ENCODE results near the gene TEKT3. TPM values are rescaled to one million over a fixed set of nuclear protein-coding genes. Genes with fewer than 3 reads are reported as not detected.
A peak's percentile ranks its signal among the peaks of the same experiment; 100 is the strongest.

Gene TEKT3
- polyA plus RNA-seq (ENCODE audit: insufficient read length in 10 of 10), result 1 to 10 TPM in 7 of 10 donors, under 1 TPM in 3; 0.63 to 2.5 (median 1.1) TPM
- long read RNA-seq, donor 1, result 0 reads
- long read RNA-seq, donor 2, result 0 reads
- long read RNA-seq, donor 3, result 0 reads
- long read RNA-seq, donor 4, result 0 reads
- long read RNA-seq, donor 5, result 0 reads
- long read RNA-seq, donor 6, result 0 reads
- long read RNA-seq, donor 7, result 0 reads
- long read RNA-seq, donor 8, result 0 reads
- long read RNA-seq, donor 9, result 0 reads

DNA sequence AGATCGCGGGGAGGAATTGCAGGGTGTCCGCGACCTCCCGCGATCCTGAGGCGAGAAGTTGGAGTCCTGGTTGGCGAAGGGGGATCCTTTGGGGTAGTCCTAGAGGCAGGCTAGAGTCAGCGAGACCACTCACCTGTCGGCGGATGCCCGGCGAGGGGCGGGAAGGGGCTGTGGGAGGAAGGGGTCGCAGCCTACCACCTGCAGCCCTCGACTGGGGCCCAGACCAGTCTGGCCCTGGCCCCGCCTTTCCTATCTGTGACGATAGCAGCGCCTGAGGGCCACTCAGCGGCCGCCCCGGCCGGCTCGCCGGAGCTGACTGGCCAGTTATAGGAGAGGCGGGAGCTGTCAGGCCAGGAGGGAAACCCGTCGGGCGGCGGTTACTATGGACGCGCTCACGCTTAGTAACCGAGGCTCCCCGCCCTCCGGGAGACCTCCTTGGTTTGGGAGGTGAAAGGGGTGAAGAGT is at the start of gene TEKT3:
Gene TEKT3, minus strand, starts transcription at position 213 of the 465 bp plus-strand sequence. CDS start 10,012 bp downstream, outside the sequence.
- DNase-seq, result peak; percentile 76 to 90 (median 86)

DNA sequence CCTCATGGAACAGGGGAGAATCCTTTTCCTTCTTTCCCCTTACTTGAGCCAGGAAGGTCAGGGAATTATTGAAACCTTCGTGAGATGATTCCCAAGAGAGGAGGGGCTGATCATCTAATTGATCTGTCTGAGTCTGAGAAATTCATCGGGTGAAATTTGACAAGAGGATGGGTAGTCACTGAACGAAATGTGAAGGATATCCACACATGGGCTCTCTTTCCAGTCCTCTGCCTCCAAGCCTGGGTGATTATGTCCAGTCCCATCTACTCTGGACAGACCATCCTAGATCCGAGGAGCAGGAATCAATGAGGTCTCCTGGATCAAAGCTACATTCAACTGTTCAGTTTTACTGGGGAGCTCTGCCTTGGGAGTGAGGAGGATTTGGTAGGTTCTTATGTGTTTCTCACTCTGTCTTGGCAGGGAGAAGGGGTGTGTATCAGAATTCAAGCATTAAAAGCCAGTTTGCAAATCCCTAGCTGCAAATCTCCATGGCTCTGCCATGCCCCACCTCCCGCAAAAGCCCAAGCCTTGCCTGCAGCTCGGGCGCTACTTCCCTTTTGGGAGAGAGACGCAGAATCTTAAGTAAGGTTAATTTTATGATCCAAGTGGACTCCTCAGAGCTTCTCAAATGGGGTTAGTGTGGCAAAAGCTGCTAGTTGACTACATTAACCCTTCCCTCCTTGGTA is 47.1 kb upstream of the TEKT3 start:
- no peak for DNase-seq

DNA sequence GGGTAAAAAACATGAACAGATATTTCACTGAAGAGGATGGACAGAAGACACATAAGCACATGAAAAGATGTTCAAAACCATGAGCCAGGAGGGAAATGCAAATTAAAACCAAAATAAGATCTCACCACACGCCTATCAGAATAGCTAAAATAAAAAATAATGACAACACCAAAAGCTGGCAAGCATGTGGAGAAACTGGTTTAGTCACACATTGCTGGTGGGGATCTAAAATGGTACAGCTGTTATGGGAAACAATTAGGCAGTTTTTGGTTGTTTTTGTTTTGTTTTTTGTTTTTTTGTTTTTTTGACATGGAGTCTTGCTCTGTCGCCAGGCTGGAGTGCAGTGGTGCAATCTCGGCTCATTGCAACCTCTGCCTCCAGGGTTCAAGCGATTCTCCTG is 44.7 kb upstream of the TEKT3 start:
- DNase-seq, result no peak

DNA sequence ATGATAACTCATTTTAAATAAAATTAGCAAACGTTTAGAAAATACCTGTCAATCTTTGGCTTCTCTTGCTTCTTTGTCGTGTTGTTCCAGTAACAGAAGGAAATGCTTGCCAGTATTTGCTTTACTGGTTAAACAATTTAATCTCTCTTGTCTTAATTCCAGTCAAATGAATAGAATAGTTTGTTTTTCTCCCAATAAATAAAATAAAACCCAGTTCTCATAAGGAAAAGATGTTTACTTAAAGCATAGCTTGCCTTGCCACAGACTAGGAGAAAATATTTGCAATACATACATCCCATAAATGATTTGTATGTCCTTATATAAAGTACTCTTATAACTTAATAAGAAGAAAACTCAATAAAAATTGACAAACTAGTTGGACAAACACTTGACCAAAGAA is 43.9 kb upstream of the TEKT3 start:
- no peak for DNase-seq

DNA sequence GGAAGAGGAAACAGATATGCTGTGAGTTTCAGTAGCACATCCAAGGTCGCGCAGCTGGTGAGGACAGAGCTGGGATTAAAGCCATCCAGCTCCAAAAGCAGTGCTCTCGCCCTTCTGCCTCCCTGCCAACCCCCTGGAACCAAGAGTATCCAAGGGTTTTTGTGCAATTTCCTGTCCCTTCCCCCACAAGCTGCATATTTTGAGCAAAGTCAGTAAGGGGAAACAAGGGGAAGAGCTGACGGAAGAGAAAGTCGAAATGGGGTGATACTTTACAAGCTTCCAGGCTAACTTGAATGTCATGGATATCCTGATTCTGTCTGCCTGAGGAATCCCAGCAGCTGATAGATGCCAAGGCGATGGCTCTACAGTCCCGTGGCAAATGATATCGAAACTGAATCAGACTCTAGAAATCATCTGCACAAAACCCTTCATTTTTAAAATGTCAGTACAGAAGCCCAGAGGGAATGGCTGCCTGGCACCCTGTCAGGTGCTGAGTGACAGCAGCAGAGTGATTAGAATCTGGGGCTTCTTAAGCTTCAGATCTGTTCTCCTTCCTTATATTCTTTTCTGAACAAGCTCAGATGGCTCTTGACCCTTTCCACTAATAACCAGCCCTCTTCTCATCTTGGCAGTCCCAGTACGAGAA is 42.9 kb upstream of the TEKT3 start:
- peak; percentile 47 to 73 (median 49) for DNase-seq

DNA sequence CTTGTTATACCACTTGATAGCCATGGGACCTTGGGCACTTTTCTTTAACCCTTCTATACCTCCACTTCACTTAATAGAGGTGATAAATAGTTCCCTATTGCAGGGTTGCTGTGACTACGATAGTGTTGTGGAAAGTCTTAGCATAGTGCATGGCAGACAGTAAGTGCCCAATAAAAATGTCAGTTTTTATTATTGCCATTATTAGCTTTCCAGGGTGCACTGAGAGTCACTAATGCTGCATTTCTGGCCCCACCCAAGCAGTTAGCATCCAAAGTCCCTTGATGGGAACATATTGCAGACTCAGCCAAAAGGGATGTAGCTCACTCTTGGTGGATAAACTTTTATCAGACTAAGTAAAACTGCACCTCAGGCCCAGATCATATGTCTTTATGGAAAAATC is 41.5 kb upstream of the TEKT3 start:
- no peak for DNase-seq

DNA sequence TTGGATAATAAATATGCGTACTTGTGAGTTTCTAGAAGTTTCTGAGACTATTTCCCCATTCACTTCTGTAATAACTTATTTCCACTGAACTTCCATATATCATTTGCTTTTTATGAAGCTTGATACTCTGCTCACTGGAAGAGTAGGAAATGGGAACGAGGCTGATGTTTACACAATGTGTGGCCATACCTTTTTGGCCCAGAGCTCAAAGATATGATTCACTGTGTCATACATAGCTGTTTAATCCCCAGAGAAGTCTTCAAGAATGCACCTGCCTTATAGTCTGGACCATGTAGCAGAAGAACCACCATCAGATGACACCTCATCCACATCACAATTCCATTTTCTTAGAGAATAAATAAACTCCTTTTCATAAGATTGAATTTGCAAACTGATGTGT is 40.3 kb upstream of the TEKT3 start:
- DNase-seq, result no peak

DNA sequence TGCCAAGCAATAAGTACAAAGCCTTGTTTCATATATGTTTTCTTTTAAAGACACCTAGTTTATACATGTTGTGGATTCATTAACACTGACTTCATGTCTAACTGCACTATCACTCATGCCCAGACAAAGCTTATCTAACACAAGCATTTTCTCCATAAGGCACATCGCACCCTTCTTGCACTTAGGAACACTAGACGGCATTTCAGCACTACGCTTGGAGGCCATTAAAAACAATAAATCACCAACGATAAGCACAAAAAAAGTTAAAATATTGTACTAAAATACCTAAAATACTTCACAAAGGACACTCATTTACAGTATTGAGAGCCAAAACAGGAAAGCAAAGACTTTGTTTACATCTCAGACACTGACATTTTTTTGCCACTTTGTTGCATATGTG is 39.0 kb upstream of the TEKT3 start:
- DNase-seq, result no peak

DNA sequence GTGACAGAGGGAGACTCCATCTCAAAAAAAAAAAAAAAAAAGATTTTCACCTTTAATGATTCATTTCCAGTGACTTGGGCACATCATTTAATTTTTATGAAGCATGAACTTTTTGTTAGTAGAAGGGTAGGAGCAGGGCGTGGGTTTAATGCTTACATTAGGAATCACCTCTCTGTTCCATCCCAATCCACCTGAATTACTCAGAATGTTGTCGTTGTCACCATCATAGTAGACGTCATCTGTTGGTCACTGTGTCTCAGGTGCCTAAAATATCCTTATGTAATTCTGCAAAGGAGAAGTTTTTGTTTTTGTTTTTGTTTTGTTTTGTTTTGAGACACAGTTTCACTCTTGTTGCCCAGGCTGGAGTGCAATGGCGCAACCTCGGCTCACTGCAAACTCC is 38.3 kb upstream of the TEKT3 start:
- DNase-seq, result no peak

DNA sequence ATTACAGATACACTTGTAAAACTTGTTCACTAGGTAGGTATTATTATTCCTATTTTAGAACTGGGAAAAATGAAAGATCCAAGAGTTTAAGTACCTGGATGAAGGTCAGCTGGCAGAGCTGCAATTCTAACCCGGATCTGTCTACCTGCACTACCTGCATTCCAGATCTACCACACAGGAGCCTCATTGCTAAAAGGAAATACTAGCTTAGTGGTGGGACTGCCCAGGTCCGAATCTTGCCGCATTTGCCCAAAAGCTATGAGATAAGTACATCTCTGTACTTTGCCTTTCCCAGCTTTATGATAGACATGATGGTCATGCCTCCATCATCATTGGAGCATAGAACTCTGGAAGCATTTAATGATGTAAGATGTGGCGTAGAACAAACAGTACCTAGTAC is 36.8 kb upstream of the TEKT3 start:
- DNase-seq, result no peak

DNA sequence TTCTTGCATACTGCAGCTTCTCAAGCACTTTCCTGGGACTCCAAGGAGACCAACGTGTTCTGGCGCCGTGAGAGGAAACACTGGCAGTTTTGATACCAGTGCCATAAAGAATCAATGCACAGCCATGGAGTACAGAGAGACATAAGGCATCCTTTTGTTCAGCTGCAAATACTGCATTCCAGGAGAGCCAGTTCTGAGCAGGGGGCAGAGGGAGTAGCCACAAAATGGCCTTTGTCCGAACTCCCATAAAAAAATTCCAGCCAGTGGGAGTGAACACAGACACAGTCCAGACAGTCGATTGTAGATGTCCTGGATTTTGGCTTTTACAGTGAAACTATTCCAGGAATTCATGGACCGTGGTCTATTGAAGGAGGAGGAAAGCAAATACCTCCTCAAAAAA is 36.2 kb upstream of the TEKT3 start:
- peak in 1 of 3 donors; percentile 30 for DNase-seq

DNA sequence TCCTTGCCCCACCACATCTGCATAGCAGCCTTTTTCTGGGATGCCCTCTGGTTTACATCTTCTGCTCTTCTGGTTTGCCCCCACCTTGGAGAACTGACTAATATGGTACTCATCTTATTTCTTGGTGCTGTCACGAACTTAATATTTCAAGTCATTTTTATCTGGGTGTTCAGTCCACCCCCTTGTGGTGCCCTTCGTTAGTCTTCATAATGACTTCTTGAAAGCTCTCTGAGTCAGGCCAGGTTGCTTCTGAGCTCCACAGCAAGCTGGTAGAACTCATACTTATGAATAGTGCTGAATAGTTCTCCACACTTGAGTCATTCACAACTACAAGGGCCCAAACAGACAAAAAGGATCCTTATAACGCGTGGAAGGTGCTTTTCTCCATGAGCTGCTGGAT is 35.8 kb upstream of the TEKT3 start:
- peak in 1 of 3 donors; percentile 47 for DNase-seq

DNA sequence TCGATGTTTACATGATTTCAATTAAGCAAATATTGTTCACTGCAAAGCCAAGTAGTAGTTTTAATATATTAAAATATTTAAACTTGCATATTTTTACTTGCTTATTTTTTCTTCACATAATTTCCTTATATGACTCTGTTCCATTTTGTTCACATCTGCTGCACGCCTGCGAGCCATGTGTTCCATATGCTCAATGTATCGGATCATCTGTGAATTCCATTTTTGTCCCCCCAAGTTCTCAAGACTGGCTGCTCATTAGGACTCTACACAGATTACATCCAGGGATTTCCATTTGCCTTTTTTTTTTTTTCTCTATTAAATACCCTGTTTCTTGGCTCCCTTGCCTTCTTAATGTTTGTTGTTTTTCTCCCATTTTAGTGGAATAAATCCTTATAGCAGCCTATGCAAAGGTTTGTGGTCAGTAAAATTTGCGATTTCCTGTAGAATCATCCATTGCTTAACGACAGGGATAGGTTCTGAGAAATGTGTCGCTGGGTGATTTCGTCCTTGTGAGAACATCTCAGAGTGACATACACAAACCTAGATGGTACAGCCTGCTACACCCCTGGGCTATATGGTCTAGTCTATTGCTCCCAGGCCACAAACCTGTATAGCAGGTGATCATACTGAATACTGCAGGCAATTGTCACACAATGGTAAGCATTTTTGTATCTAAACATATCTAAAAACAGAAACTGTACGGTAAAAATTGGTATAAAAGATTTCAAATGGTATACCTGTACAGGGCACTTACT is 30.2 kb upstream of the TEKT3 start:
- DNase-seq, result no peak

DNA sequence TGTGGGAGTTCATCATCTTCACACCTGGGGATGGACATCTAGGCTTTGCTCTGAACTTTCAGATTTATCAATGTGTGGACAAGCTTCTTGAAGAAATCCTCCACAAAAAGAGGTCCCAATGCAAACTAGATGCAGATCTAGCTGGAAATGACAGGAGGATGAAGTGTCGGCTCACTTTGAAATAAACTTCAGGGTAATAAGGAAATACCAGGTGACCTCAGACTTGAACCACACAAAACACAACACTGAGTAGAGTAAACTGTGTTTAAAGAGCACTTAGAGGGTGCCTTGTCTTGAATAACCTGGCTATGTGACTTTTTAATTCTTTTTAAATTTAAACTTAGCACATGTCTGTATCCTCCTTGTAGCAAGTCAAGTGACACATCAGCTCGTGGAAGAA is 27.2 kb upstream of the TEKT3 start:
- no peak for DNase-seq

DNA sequence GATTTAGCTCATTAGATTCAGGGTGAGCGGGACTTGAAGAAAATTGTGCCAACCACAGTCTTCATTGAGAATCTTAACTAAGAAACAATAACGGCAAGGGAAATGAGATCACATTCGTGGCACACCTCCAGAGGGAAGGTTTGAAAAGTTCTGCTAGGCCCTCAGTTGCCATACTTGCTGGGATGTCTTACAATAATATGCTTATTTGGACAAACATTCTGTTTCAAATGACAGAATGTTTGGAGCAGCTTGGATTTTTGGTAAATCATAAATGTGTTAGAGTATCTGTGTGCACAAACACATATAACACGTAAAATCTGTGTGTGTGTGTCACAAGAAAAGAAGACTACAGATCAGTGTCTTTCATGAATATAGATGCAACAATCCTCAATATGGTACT is 24.6 kb upstream of the TEKT3 start:
- DNase-seq, result no peak

DNA sequence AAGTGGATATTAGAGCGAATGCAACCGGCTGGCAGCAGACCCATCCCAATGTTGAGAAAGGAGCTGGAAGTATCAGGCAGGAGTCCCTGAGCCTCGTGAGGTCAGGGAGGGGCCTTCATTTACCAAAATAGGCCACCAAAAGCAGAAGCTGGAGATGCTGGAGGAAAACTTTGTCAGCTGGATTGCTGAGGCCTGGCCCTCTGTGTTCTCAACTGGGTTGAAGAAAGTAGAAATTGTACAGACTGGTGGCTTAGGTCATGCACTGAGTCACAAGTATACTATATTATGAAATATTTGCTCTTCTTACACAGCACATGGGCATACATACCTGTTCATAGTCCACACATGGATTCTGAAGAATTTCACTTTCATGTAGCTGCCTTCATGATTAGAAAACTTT is 23.2 kb upstream of the TEKT3 start:
- DNase-seq, result no peak

DNA sequence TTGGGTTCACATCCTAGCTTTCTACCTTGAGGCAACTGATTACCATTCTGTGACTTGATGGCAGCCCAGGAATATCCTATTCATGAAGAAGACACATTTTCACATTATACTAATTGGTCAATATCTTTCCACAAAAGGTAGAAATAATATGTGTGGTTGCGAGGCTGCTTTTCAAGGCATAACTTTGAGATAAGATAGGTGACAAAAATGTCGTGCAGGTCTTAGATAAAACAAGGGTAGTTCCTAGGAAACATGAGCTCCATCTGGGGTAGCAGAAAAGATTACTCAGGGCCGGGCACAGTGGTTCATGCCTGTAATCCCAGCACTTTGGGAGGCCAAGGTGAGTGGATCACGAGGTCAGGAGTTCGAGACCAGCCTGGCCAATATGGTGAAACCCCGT is 22.3 kb upstream of the TEKT3 start:
- DNase-seq, result no peak

DNA sequence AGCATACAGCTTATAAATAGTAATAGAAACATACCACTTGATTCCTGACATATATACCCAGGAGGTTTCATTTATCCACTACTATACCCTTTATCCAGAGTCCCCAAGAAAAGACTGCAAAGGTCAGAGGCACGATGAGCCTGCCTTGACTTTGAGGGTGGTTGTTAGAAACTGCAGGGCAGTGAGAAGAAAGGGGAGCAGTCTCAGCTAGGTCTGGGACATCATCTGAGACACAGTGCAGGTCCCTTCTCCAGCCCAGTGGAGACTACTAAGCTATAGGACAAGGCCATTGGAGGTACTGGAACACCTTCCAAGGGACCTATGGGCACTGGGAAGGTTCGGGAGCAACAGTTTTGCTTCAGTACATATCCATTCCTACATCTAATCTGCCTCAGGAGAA is 20.2 kb upstream of the TEKT3 start:
- DNase-seq, result no peak

DNA sequence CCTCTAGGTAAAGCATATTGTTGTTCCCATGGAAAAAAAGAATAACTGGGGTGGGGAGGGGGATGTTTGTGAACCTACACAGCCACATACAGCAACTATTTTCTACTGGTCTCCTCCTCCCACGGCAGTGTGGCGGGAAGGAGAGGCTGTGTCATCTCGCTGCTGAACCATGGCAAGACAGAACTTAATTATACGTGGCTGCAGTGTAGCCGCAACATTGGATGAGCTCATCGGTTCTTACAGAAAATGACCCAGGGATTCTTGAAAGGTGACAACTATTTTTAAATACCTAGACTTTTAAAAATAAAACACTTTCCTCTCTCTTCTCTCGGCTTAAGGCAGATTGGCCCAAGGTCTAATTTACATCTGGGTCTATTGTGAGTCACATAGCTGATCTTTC is 19.8 kb upstream of the TEKT3 start:
- DNase-seq, result no peak

DNA sequence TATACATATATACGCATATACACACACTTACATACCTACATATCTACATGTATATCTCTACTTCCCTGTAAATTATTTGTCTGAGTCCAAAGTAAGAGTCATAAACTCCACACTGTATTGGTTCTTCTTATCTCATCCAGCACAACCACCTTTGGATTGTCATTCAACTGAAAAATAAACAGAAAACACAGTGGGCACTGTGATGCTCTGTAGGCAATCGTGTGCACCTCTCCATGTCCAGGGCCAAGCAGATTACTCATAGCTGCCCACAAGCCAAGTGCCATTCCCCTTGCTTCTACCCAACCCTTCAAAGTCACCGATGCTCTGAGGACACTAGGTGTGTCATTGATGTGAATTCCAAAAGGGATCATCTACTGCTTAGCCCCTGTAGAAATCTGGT is 12.9 kb upstream of the TEKT3 start:
- no peak for DNase-seq

DNA sequence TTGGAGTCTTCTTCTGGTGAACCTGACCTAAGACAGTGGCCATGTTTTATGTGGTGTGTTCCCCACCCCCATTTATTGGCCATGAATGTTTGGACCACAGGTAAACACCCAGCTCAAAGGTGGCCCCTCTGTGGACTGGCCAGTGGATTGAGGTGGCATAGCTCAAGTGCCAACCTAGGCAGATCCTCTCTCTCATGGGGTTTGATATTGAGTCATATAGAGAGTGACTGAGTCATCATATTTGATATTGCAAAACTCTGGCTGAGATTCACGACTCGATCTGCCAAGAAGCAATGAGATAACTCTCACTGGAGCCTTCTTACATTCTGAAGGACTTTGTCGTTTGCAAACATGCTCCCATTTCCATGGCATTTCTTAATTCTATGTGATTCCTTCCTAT is 10.5 kb upstream of the TEKT3 start:
- peak in 2 of 3 donors; percentile 52 to 55 for DNase-seq

DNA sequence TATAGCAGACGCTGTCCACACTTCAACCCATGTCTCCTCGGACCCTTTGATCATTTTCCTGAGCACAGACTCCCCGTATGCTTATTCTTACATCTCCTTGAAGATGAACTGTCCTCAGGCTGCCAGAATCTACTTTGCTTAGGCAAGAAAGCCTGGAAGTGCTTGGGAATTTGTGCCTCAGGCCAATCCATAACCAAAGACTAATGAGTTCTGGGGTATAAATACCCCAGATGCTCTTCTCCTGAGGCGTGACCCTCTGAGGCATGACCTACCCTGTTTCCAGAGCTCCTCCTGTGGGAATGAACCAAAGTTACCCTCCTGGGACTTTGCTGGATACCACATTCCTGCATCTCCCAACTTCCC is 10.1 kb upstream of the TEKT3 start:
- no peak for DNase-seq
